MM.1S (cell line): ENCODE results near the gene PTPRN2.
"Not testable (repeated sequence)": the region's sequence is repeated elsewhere in the genome, so short reads cannot be mapped to it uniquely, and the experiment has no call there.

ENCODE experiments used
- DNase-seq: peaks from one replicate; pipeline ENCODE4 v3.0.0-alpha.2; 2015
- H2AFZ ChIP-seq: fragments of 300-600 bp; sonication (generic); 2 replicates; pipeline ENCODE4 v1.6.0; 2016; ENCODE audit warnings: antibody characterized with exemption, low read length
- H3F3A ChIP-seq: fragments of 300-600 bp; sonication (generic); 2 replicates; pipeline ENCODE4 v1.6.1; 2016; ENCODE audit warnings: mild to moderate bottlenecking, antibody characterized with exemption, low read length, moderate library complexity, mixed read lengths; ENCODE audit not compliant: insufficient read depth
- H3K27ac ChIP-seq: fragments of 300-600 bp; sonication (generic); 2 replicates; pipeline ENCODE4 v1.5.1; 2016; ENCODE audit warnings: mild to moderate bottlenecking, low read length
- H3K27me3 ChIP-seq: fragments of 300-600 bp; sonication (generic); replicated peaks from 2 replicates; pipeline ENCODE4 v1.6.0; 2016; ENCODE audit warnings: low read length; ENCODE audit not compliant: insufficient read depth
- H3K36me3 ChIP-seq: fragments of 300-600 bp; sonication (generic); replicated peaks from 2 replicates; pipeline ENCODE4 v1.6.1; 2016; ENCODE audit warnings: mild to moderate bottlenecking, low read length, mixed read lengths; ENCODE audit not compliant: insufficient read depth
- H3K4me1 ChIP-seq: fragments of 300-600 bp; sonication (generic); 2 replicates; pipeline ENCODE4 v1.6.1; 2016; ENCODE audit warnings: low read length, mixed read lengths
- H3K4me2 ChIP-seq: fragments of 300-600 bp; sonication (generic); 2 replicates; pipeline ENCODE4 v1.6.0; 2016; ENCODE audit warnings: low read depth, low read length
- H3K4me3 ChIP-seq: fragments of 300-600 bp; sonication (generic); 2 replicates; pipeline ENCODE4 v1.5.1; 2016; ENCODE audit warnings: low read length, mixed read lengths
- H3K79me2 ChIP-seq: fragments of 300-600 bp; sonication (generic); 2 replicates; pipeline ENCODE4 v1.6.1; 2016; ENCODE audit warnings: mixed run types, low read length, mixed read lengths
- H3K9ac ChIP-seq: fragments of 300-600 bp; sonication (generic); 2 replicates; pipeline ENCODE4 v1.6.1; 2016; ENCODE audit warnings: low read length, mixed read lengths
- H3K9me2 ChIP-seq: fragments of 300-600 bp; sonication (generic); replicated peaks from 2 replicates; pipeline ENCODE4 v1.6.1; 2016; ENCODE audit warnings: mild to moderate bottlenecking, low read length, mixed read lengths; ENCODE audit not compliant: insufficient read depth
- H3K9me3 ChIP-seq: fragments of 300-600 bp; sonication (generic); replicated peaks from 2 replicates; pipeline ENCODE4 v1.6.1; 2016; ENCODE audit warnings: mild to moderate bottlenecking, low read length, mixed read lengths; ENCODE audit not compliant: insufficient read depth
- H4K20me1 ChIP-seq: fragments of 300-600 bp; sonication (generic); 2 replicates; pipeline ENCODE4 v1.6.1; 2016; ENCODE audit warnings: mild to moderate bottlenecking, low read length, moderate library complexity, mixed read lengths; ENCODE audit not compliant: insufficient read depth
- CTCF ChIP-seq: fragments of 300-600 bp; sonication (generic); IDR thresholded peaks from 2 replicates; pipeline ENCODE4 v1.5.1; 2016; ENCODE audit warnings: antibody characterized with exemption, low read length, mixed read lengths
- EZH2 ChIP-seq: fragments of 300-600 bp; sonication (generic); optimal IDR thresholded peaks from 2 replicates; pipeline ENCODE3; 2017; ENCODE audit warnings: low read depth, mild to moderate bottlenecking, antibody characterized with exemption, low read length, mixed read lengths
- EZH2phosphoT487 ChIP-seq: fragments of 300-600 bp; sonication (generic); IDR thresholded peaks from 2 replicates; pipeline ENCODE4 v1.6.1; 2018; ENCODE audit warnings: antibody characterized with exemption, low read length

Gene PTPRN2

GRCh38 chr7:158535079-158535478 is 52.5 kb downstream of the PTPRN2 start:
- Histone ChIP-seq H3K9me3 (no peaks in the 10 kb centered on the region), H3K9ac (no peak overlapping the region), H3K79me2 (no peaks in the 10 kb centered on the region), H3K27ac (no peak overlapping the region), H3K4me3 (no peak overlapping the region), H4K20me1 (no peaks in the 10 kb centered on the region), H3K9me2 (no peaks in the 10 kb centered on the region), H3K27me3 (peaks cover 64% of the 10 kb centered on the region), H3F3A (no peaks in the 10 kb centered on the region), H3K36me3 (no peaks in the 10 kb centered on the region), H3K4me2 (no peak overlapping the region), H3K4me1 (no peaks in the 10 kb centered on the region), H2AFZ (no peak overlapping the region)
- no peak for TF ChIP-seq EZH2
- TF ChIP-seq CTCF = no peak
- no peak for TF ChIP-seq EZH2phosphoT487
- no peak for DNase-seq

- Histone ChIP-seq H3K4me3 (no peak overlapping the region), H3K4me1 (no peaks in the 10 kb centered on the region), H4K20me1 (no peaks in the 10 kb centered on the region), H3F3A (no peaks in the 10 kb centered on the region), H3K9ac (no peak overlapping the region), H3K36me3 (no peaks in the 10 kb centered on the region), H3K4me2 (no peak overlapping the region), H2AFZ (no peak overlapping the region), H3K79me2 (no peaks in the 10 kb centered on the region), H3K9me2 (no peaks in the 10 kb centered on the region), H3K9me3 (no peaks in the 10 kb centered on the region), H3K27ac (no peak overlapping the region), H3K27me3 (peaks cover 67% of the 10 kb centered on the region)
- no peak for DNase-seq
- no peak for TF ChIP-seq EZH2
- TF ChIP-seq EZH2phosphoT487 = no peak
- TF ChIP-seq CTCF = no peak
Observed at GRCh38 chr7:158534598-158534997, 53.0 kb downstream of the PTPRN2 start.

- not testable (repeated sequence) for H3K9me3 ChIP-seq, H3K4me3 ChIP-seq, H3K27ac ChIP-seq, H2AFZ ChIP-seq, H3K9me2 ChIP-seq, H3K4me1 ChIP-seq, H3K79me2 ChIP-seq, H4K20me1 ChIP-seq, H3K36me3 ChIP-seq, H3F3A ChIP-seq, H3K9ac ChIP-seq, DNase-seq, H3K4me2 ChIP-seq
- H3K27me3 ChIP-seq = peaks cover 69% of the 10 kb centered on the region
Observed at GRCh38 chr7:158534134-158534515, 53.5 kb downstream of the PTPRN2 start.

GRCh38 chr7:158533386-158534133 is 54.1 kb downstream of the PTPRN2 start:
- H3K4me1 ChIP-seq = no peaks in the 10 kb centered on the region
- DNase-seq = no peak
- no peaks in the 10 kb centered on the region for H4K20me1 ChIP-seq
- H3K9me2 ChIP-seq = no peaks in the 10 kb centered on the region
- H3F3A ChIP-seq = no peaks in the 10 kb centered on the region
- no peaks in the 10 kb centered on the region for H3K36me3 ChIP-seq
- H3K79me2 ChIP-seq = no peaks in the 10 kb centered on the region
- H3K27ac ChIP-seq = no peak overlapping the region
- H3K27me3 ChIP-seq = peaks cover 69% of the 10 kb centered on the region
- H3K9ac ChIP-seq = no peak overlapping the region
- H3K4me2 ChIP-seq = no peak overlapping the region
- TF ChIP-seq EZH2 = no peak
- TF ChIP-seq CTCF = no peak
- no peak for TF ChIP-seq EZH2phosphoT487
- H3K4me3 ChIP-seq = no peak overlapping the region
- no peak overlapping the region for H2AFZ ChIP-seq
- H3K9me3 ChIP-seq = no peaks in the 10 kb centered on the region
